C4-2B (cell line): ENCODE data around the gene VPS13D.

ENCODE experiments used
- CTCF ChIP-seq: fragments of 450-650 bp; conservative IDR thresholded peaks from 2 replicates; pipeline ENCODE4 v1.5.1; 2017; ENCODE audit warnings: mild to moderate bottlenecking
- ZFX ChIP-seq: fragments of 450-650 bp; IDR thresholded peaks from 2 replicates; pipeline ENCODE4 v1.6.1; 2017

GRCh38 chr1:12309783-12310742, 80.2 kb downstream of the VPS13D start:
- TF ChIP-seq CTCF (no peak), ZFX (no peak)
